Activated B cell treated with CpG ODN at 0.5 μM for 24 hours (primary cell): ENCODE data around the gene CLTC. TPM values are rescaled to one million over a fixed set of nuclear protein-coding genes. Genes with fewer than 3 reads are reported as not detected.

ENCODE experiments used
- ATAC-seq: fragments of 200-7000 bp; cut with Tn5 transposase; one replicate; pipeline ENCODE4 v1.10.0; 2021; ENCODE audit warnings: low read depth, mild to moderate bottlenecking, moderate library complexity
- CTCF ChIA-PET: fragments of 350-600 bp; sonication (Branson Sonifier 250); formaldehyde crosslinking; loops from one replicate; lab custom pipeline; 2021; ENCODE audit warnings: antibody characterized with exemption; lab: Charles Lee
- POLR2A ChIA-PET: fragments of 350-600 bp; sonication (Branson Sonifier 250); formaldehyde crosslinking; loops from one replicate; lab custom pipeline; 2021; ENCODE audit warnings: antibody characterized with exemption; lab: Charles Lee
- DNase-seq: peaks from one replicate; pipeline ENCODE4 v3.0.0; 2022
- H3K27ac Mint-ChIP-seq: one replicate; pipeline ENCODE4 v1.8.0; 2020; ENCODE audit warnings: mixed read lengths
- H3K27me3 Mint-ChIP-seq: one replicate; pipeline ENCODE4 v1.8.0; 2021; ENCODE audit warnings: mixed read lengths
- H3K36me3 Mint-ChIP-seq: one replicate; pipeline ENCODE4 v1.8.0; 2021; ENCODE audit warnings: low read depth, mixed read lengths
- H3K4me1 Mint-ChIP-seq: one replicate; pipeline ENCODE4 v1.8.0; 2021; ENCODE audit warnings: mixed read lengths
- H3K4me3 Mint-ChIP-seq: one replicate; pipeline ENCODE4 v1.8.0; 2020; ENCODE audit warnings: mild to moderate bottlenecking, mixed read lengths
- H3K9me3 Mint-ChIP-seq: one replicate; pipeline ENCODE4 v1.8.0; 2020; ENCODE audit warnings: mixed read lengths
- CTCF ChIP-seq: fragments of 200-600 bp; IDR thresholded peaks from one replicate; pipeline ENCODE4 v1.8.0; 2022; ENCODE audit warnings: antibody characterized with exemption, mild to moderate bottlenecking
- intact Hi-C: fragments of 100-400 bp; cut with micrococcal nuclease; formaldehyde crosslinking; loops from one replicate; pipeline ENCODE4 v1.15.1; 2024
- total RNA-seq: library from RNA; stranded (reverse); gene quantifications from 2 replicates; pipeline ENCODE4 v1.2.3, GENCODE V29; 2022

Gene CLTC
- total RNA-seq, 1 donor from 2014 or later, result 189 TPM

GRCh38 chr17:59696682-59697277, 77.1 kb downstream of the CLTC start:
- no peak for DNase-seq
- Mint-ChIP-seq H3K4me1 (peaks cover 23% of the 10 kb centered on the region), H3K36me3 (peaks cover 91% of the 10 kb centered on the region), H3K27ac (peak overlapping the region; percentile 16), H3K27me3 (no peaks in the 10 kb centered on the region), H3K4me3 (no peak overlapping the region), H3K9me3 (no peaks in the 10 kb centered on the region)
- POLR2A ChIA-PET, result interaction anchor here (0.9 kb wide), 1 partner anchor 10 kb away, joined by 3 read pairs; the partner anchor contains the start of gene PTRH2
- CTCF ChIA-PET, result no interaction called here
- no peak for ATAC-seq
- TF ChIP-seq CTCF, result no peak
- intact Hi-C loops, result loop anchor here (1.0 kb wide), 1 partner anchor 11 kb away; the partner anchor contains the start of genes PTRH2 and VMP1

- H3K27me3 Mint-ChIP-seq, result no peaks in the 10 kb centered on the region
- H3K4me1 Mint-ChIP-seq, result peaks cover 31% of the 10 kb centered on the region
- ChIA-PET CTCF (no interaction called here), POLR2A (interaction anchor here (0.5 to 1.0 kb wide), 2 partner anchors 9 to 79 kb away, joined by 3 read pairs; partner anchors contain the start of genes PTRH2 and VMP1)
- H3K4me3 Mint-ChIP-seq, result no peak overlapping the region
- intact Hi-C loops, result no loop called here
- ATAC-seq (no peak), DNase-seq (no peak)
- TF ChIP-seq CTCF, result no peak
- H3K27ac Mint-ChIP-seq, result peak overlapping the region; percentile 4
- no peaks in the 10 kb centered on the region for H3K9me3 Mint-ChIP-seq
- H3K36me3 Mint-ChIP-seq, result peaks cover 91% of the 10 kb centered on the region
Measured at GRCh38 chr17:59698143-59698542, 78.4 kb downstream of the CLTC start.

GRCh38 chr17:59699218-59699617, 79.5 kb downstream of the CLTC start:
- intact Hi-C loops, result no loop called here
- CTCF ChIA-PET, result interaction anchor here (0.6 kb wide), 1 partner anchor 211 kb away, joined by 3 read pairs; no protein-coding TSS in a partner anchor
- no peak for TF ChIP-seq CTCF
- Mint-ChIP-seq H3K36me3 (peaks cover 85% of the 10 kb centered on the region), H3K4me3 (no peak overlapping the region), H3K27ac (no peak overlapping the region), H3K4me1 (peaks cover 37% of the 10 kb centered on the region), H3K9me3 (no peaks in the 10 kb centered on the region), H3K27me3 (no peaks in the 10 kb centered on the region)
- ATAC-seq, result no peak
- DNase-seq, result no peak
- POLR2A ChIA-PET, result interaction anchor here (1.0 kb wide), 1 partner anchor 8 kb away, joined by 3 read pairs; the partner anchor contains the start of genes PTRH2 and VMP1

GRCh38 chr17:59699786-59700185, 80.1 kb downstream of the CLTC start:
- DNase-seq (no peak), ATAC-seq (no peak)
- Mint-ChIP-seq H3K36me3 (peaks cover 81% of the 10 kb centered on the region), H3K4me1 (peaks cover 42% of the 10 kb centered on the region), H3K9me3 (no peaks in the 10 kb centered on the region), H3K4me3 (no peak overlapping the region), H3K27me3 (no peaks in the 10 kb centered on the region), H3K27ac (no peak overlapping the region)
- TF ChIP-seq CTCF, result no peak
- intact Hi-C loops, result no loop called here
- POLR2A ChIA-PET, result no interaction called here
- CTCF ChIA-PET, result interaction anchor here (0.6 to 0.7 kb wide), 2 partner anchors 160 to 210 kb away, joined by 3 read pairs; no protein-coding TSS in a partner anchor

GRCh38 chr17:59702304-59702703, 82.6 kb downstream of the CLTC start:
- Mint-ChIP-seq H3K4me1 (peaks cover 56% of the 10 kb centered on the region), H3K9me3 (no peaks in the 10 kb centered on the region), H3K36me3 (peaks cover 69% of the 10 kb centered on the region), H3K27me3 (no peaks in the 10 kb centered on the region), H3K4me3 (no peak overlapping the region), H3K27ac (no peak overlapping the region)
- intact Hi-C loops, result no loop called here
- ChIA-PET CTCF (no interaction called here), POLR2A (interaction anchor here (0.7 kb wide), 1 partner anchor 1485 kb away, joined by 3 read pairs; no protein-coding TSS in a partner anchor)
- TF ChIP-seq CTCF, result no peak
- no peak for ATAC-seq
- no peak for DNase-seq
